ENCODE measurements around the gene S100A10.

- TF ChIP-seq POLR2AphosphoS5 (IDR thresholded peaks at IDR 0.05; ENCODE audit: low read depth), result no peak
- TF ChIP-seq CTCF (IDR thresholded peaks at IDR 0.05; ENCODE audit: insufficient read depth, low read length), result no peak
Measured at GRCh38 chr1:151943591-151943990, 50.1 kb downstream of the S100A10 start.
